Endothelial cell (in vitro differentiated cells): ENCODE results near the gene MTREX. TPM values are rescaled to one million over a fixed set of nuclear protein-coding genes. Genes with fewer than 3 reads are reported as not detected.

Experiments
- DNase-seq: peaks from one replicate; pipeline ENCODE4 v3.0.0; 2021; ENCODE audit warnings: low spot score
- H3K27ac Mint-ChIP-seq: one replicate; pipeline ENCODE4 v1.8.0; 2021; ENCODE audit warnings: mixed read lengths, inconsistent platforms; ENCODE audit not compliant: unreplicated experiment
- H3K27me3 Mint-ChIP-seq: one replicate; pipeline ENCODE4 v1.8.0; 2021; ENCODE audit warnings: mild to moderate bottlenecking, moderate library complexity, mixed read lengths, inconsistent platforms; ENCODE audit not compliant: unreplicated experiment
- H3K36me3 Mint-ChIP-seq: one replicate; pipeline ENCODE4 v1.8.0; 2021; ENCODE audit warnings: mild to moderate bottlenecking, low read depth, mixed read lengths, inconsistent platforms; ENCODE audit not compliant: unreplicated experiment
- H3K4me1 Mint-ChIP-seq: one replicate; pipeline ENCODE4 v1.8.0; 2021; ENCODE audit warnings: mild to moderate bottlenecking, mixed read lengths, inconsistent platforms; ENCODE audit not compliant: unreplicated experiment
- H3K4me3 Mint-ChIP-seq: one replicate; pipeline ENCODE4 v1.8.0; 2021; ENCODE audit warnings: mild to moderate bottlenecking, mixed read lengths, inconsistent platforms; ENCODE audit not compliant: unreplicated experiment
- H3K9me3 Mint-ChIP-seq: one replicate; pipeline ENCODE4 v1.8.0; 2021; ENCODE audit warnings: mixed read lengths, inconsistent platforms; ENCODE audit not compliant: unreplicated experiment
- total RNA-seq: library from RNA; stranded (reverse); fragmentation: NEBNext Ultra II Directional; extraction: Animal tissue kit (Norgen Biotek cat#: 25700); gene quantifications from one replicate; pipeline ENCODE4 v1.2.1, GENCODE V29; 2021; ENCODE audit not compliant: unreplicated experiment
- TF ChIP-seq, protein P1 (sequence below): fragments of 200-600 bp; sonication (generic); IDR thresholded peaks from one replicate; pipeline ENCODE4 v1.5.0; 2021; ENCODE audit warnings: antibody characterized with exemption; ENCODE audit not compliant: unreplicated experiment

Gene MTREX
- total RNA-seq, 1 donor from 2014 or later, result 54.4 TPM

DNA sequence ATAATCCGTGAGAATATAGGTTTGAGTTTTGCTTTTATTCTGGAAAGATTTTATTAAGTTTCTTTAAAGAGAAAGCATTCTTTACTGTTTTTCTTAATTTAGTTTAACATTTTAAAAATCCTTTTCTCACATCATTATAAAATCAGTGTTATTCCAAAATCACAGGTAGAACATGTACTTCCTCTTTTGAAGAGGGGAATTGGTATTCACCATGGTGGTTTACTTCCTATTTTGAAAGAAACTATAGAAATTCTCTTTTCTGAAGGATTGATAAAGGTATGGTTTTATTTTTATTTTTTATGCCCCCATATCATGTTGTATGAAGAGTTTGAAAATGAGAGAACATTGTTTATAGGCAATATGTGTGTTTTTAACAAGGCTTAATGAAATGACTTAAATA lies 43.0 kb downstream of the MTREX start:
- TF ChIP-seq, protein P1, sequence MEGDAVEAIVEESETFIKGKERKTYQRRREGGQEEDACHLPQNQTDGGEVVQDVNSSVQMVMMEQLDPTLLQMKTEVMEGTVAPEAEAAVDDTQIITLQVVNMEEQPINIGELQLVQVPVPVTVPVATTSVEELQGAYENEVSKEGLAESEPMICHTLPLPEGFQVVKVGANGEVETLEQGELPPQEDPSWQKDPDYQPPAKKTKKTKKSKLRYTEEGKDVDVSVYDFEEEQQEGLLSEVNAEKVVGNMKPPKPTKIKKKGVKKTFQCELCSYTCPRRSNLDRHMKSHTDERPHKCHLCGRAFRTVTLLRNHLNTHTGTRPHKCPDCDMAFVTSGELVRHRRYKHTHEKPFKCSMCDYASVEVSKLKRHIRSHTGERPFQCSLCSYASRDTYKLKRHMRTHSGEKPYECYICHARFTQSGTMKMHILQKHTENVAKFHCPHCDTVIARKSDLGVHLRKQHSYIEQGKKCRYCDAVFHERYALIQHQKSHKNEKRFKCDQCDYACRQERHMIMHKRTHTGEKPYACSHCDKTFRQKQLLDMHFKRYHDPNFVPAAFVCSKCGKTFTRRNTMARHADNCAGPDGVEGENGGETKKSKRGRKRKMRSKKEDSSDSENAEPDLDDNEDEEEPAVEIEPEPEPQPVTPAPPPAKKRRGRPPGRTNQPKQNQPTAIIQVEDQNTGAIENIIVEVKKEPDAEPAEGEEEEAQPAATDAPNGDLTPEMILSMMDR, result no peak
- no peaks in the 10 kb centered on the region for H3K27me3 Mint-ChIP-seq
- H3K36me3 Mint-ChIP-seq, result peaks cover 36% of the 10 kb centered on the region
- H3K4me1 Mint-ChIP-seq, result no peaks in the 10 kb centered on the region
- no peak overlapping the region for H3K27ac Mint-ChIP-seq
- H3K9me3 Mint-ChIP-seq, result no peaks in the 10 kb centered on the region
- no peak overlapping the region for H3K4me3 Mint-ChIP-seq
- no peak for DNase-seq

GRCh38 chr5:55356896-55357295 lies 49.1 kb downstream of the MTREX start:
- TF ChIP-seq, protein P1, result no peak
- no peaks in the 10 kb centered on the region for H3K9me3 Mint-ChIP-seq
- peaks cover 33% of the 10 kb centered on the region for H3K36me3 Mint-ChIP-seq
- no peaks in the 10 kb centered on the region for H3K4me1 Mint-ChIP-seq
- no peak overlapping the region for H3K4me3 Mint-ChIP-seq
- H3K27ac Mint-ChIP-seq, result no peak overlapping the region
- DNase-seq, result no peak
- H3K27me3 Mint-ChIP-seq, result no peaks in the 10 kb centered on the region

GRCh38 chr5:55360190-55360589 lies 52.4 kb downstream of the MTREX start:
- peaks cover 14% of the 10 kb centered on the region for H3K36me3 Mint-ChIP-seq

GRCh38 chr5:55363856-55364255 lies 56.1 kb downstream of the MTREX start:
- no peak overlapping the region for H3K4me3 Mint-ChIP-seq
- H3K9me3 Mint-ChIP-seq, result no peaks in the 10 kb centered on the region
- peaks cover 12% of the 10 kb centered on the region for H3K36me3 Mint-ChIP-seq
- no peak overlapping the region for H3K27ac Mint-ChIP-seq
- H3K4me1 Mint-ChIP-seq, result no peaks in the 10 kb centered on the region
- H3K27me3 Mint-ChIP-seq, result no peaks in the 10 kb centered on the region
- DNase-seq, result no peak
- TF ChIP-seq, protein P1, result no peak

More at GRCh38 chr5:55360190-55360589, 52.4 kb downstream of the MTREX start:
- DNase-seq, result no peak
- no peaks in the 10 kb centered on the region for H3K9me3 Mint-ChIP-seq
- no peak overlapping the region for H3K4me3 Mint-ChIP-seq
- no peaks in the 10 kb centered on the region for H3K27me3 Mint-ChIP-seq
- H3K27ac Mint-ChIP-seq, result no peak overlapping the region
- no peaks in the 10 kb centered on the region for H3K4me1 Mint-ChIP-seq
- TF ChIP-seq, protein P1, result no peak

GRCh38 chr5:55364537-55365055 lies 56.8 kb downstream of the MTREX start:
- Mint-ChIP-seq H3K36me3 (peaks cover 12% of the 10 kb centered on the region), H3K27ac (no peak overlapping the region), H3K4me1 (no peaks in the 10 kb centered on the region), H3K4me3 (no peak overlapping the region), H3K9me3 (no peaks in the 10 kb centered on the region), H3K27me3 (no peaks in the 10 kb centered on the region)
- DNase-seq, result no peak
- TF ChIP-seq, protein P1, result no peak
